Suprapubic skin (tissue), 4 donors: ENCODE data around the gene USP15.

Source experiments
- CTCF ChIP-seq, 2 donors: fragments of 200-600 bp in 1 of 2; fragments of 450-650 bp in 1 of 2; sonication (generic) in 1 of 2; IDR thresholded peaks; one replicate each; pipeline ENCODE4 v1.5.1; 2016 to 2019; ENCODE audit warnings: antibody characterized with exemption in 2 of 2, mild to moderate bottlenecking in 1 of 2, moderate library complexity in 1 of 2
- EP300 ChIP-seq: sonication (generic); formaldehyde crosslinking; IDR thresholded peaks from one replicate; pipeline ENCODE4 v1.6.1; 2017; ENCODE audit warnings: antibody characterized with exemption
- POLR2A ChIP-seq, 2 donors: fragments of 450-650 bp; IDR thresholded peaks; one replicate each; pipeline ENCODE4 v1.6.1; 2017; ENCODE audit warnings: antibody characterized with exemption in 2 of 2, mild to moderate bottlenecking in 2 of 2, moderate library complexity in 2 of 2
- POLR2AphosphoS5 ChIP-seq, 3 donors: sonication (generic); formaldehyde crosslinking; IDR thresholded peaks; one replicate each; pipeline ENCODE4 v1.6.1; 2017; ENCODE audit warnings: antibody characterized with exemption in 3 of 3

GRCh38 chr12:62335796-62336195 is 75.6 kb downstream of the USP15 start:
- TF ChIP-seq CTCF (IDR thresholded peaks at IDR 0.05) (no peak), POLR2A (IDR thresholded peaks at IDR 0.05) (no peak), POLR2AphosphoS5 (IDR thresholded peaks at IDR 0.05) (no peak), EP300 (no peak)
